HFFc6 (cell line): ENCODE data around the gene MKS1. TPM values are rescaled to one million over a fixed set of nuclear protein-coding genes. Genes with fewer than 3 reads are reported as not detected.

Experiments
- DNase-seq: peaks from one replicate; pipeline ENCODE4 v3.0.0-alpha.2; 2018
- H3K27ac Mint-ChIP-seq: 2 replicates; pipeline ENCODE4 v1.8.0; 2020; ENCODE audit warnings: mild to moderate bottlenecking, mixed read lengths
- H3K27me3 Mint-ChIP-seq: 2 replicates; pipeline ENCODE4 v1.8.0; 2021; ENCODE audit warnings: mild to moderate bottlenecking, moderate library complexity, mixed read lengths; ENCODE audit not compliant: insufficient read depth
- H3K36me3 Mint-ChIP-seq: 2 replicates; pipeline ENCODE4 v1.8.0; 2021; ENCODE audit warnings: low read depth, mixed read lengths
- H3K4me1 Mint-ChIP-seq: 2 replicates; pipeline ENCODE4 v1.8.0; 2020; ENCODE audit warnings: low read depth, mixed read lengths
- H3K4me3 Mint-ChIP-seq: 2 replicates; pipeline ENCODE4 v1.8.0; 2020; ENCODE audit warnings: mild to moderate bottlenecking, moderate library complexity, mixed read lengths
- H3K9me3 Mint-ChIP-seq: 2 replicates; pipeline ENCODE4 v1.8.0; 2020; ENCODE audit warnings: mild to moderate bottlenecking, mixed read lengths
- total RNA-seq, 6 experiments: library from RNA; stranded (reverse); fragmentation: NEBNext Ultra II Directional; extraction: Animal tissue kit (Norgen Biotek cat#: 25700); gene quantifications; 2 replicates in 1 of 6; 3 replicates in 5 of 6; pipeline ENCODE4 v1.2.3, GENCODE V29; 2021
- TF ChIP-seq, protein P1 (sequence below): fragments of 200-600 bp; sonication (generic); IDR thresholded peaks from 2 replicates; pipeline ENCODE4 v1.5.0; 2021; ENCODE audit warnings: antibody characterized with exemption, mild to moderate bottlenecking

Gene MKS1
- total RNA-seq, 6 experiments from 2014 or later: 8.3 to 10.4 (median 8.9) TPM

DNA sequence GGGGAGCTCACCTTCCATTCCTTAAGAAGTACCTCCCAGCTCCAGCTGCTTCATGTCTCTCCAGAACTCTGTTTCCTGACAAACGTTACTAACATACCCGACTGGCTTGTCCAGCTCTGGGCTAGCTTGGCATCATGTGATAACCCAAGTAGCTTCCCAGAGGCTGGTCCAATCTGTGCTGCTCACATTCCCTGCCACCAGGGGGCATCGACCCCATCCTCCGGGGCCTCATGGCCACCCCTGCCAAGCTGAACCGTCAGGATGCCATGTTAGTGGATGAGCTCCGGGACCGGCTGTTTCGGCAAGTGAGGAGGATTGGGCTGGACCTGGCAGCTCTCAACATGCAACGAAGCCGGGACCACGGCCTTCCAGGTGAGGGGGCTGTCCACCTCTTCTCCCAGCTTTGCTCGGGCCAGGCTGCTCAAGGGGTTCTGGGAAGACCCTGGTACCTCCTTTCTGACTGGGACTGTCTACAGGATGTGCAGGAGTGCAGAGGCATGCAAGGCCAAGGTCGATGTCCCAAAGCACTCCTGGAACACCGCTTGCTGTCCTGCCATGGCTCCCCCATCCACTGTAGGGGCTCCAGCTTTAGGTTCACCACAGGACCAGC, 18.9 kb downstream of the MKS1 start:
- Mint-ChIP-seq H3K27ac (no peak overlapping the region), H3K36me3 (no peaks in the 10 kb centered on the region), H3K4me1 (no peaks in the 10 kb centered on the region), H3K27me3 (peaks cover 37% of the 10 kb centered on the region), H3K4me3 (no peak overlapping the region), H3K9me3 (no peaks in the 10 kb centered on the region)
- peak; percentile 48 for DNase-seq
- TF ChIP-seq, protein P1, sequence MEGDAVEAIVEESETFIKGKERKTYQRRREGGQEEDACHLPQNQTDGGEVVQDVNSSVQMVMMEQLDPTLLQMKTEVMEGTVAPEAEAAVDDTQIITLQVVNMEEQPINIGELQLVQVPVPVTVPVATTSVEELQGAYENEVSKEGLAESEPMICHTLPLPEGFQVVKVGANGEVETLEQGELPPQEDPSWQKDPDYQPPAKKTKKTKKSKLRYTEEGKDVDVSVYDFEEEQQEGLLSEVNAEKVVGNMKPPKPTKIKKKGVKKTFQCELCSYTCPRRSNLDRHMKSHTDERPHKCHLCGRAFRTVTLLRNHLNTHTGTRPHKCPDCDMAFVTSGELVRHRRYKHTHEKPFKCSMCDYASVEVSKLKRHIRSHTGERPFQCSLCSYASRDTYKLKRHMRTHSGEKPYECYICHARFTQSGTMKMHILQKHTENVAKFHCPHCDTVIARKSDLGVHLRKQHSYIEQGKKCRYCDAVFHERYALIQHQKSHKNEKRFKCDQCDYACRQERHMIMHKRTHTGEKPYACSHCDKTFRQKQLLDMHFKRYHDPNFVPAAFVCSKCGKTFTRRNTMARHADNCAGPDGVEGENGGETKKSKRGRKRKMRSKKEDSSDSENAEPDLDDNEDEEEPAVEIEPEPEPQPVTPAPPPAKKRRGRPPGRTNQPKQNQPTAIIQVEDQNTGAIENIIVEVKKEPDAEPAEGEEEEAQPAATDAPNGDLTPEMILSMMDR: peak; percentile 84

GRCh38 chr17:58196610-58197009, 22.4 kb downstream of the MKS1 start:
- TF ChIP-seq, protein P1: no peak
- DNase-seq: no peak
- H3K4me3 Mint-ChIP-seq: no peak overlapping the region
- no peaks in the 10 kb centered on the region for H3K4me1 Mint-ChIP-seq
- no peak overlapping the region for H3K27ac Mint-ChIP-seq
- peaks cover 38% of the 10 kb centered on the region for H3K27me3 Mint-ChIP-seq
- H3K9me3 Mint-ChIP-seq: no peaks in the 10 kb centered on the region
- H3K36me3 Mint-ChIP-seq: no peaks in the 10 kb centered on the region

GRCh38 chr17:58195518-58196123, 23.4 kb downstream of the MKS1 start:
- no peak for DNase-seq
- Mint-ChIP-seq H3K36me3 (no peaks in the 10 kb centered on the region), H3K4me1 (no peaks in the 10 kb centered on the region), H3K27ac (no peak overlapping the region), H3K9me3 (no peaks in the 10 kb centered on the region), H3K4me3 (no peak overlapping the region), H3K27me3 (peaks cover 39% of the 10 kb centered on the region)
- TF ChIP-seq, protein P1: no peak

GRCh38 chr17:58193641-58194255, 25.3 kb downstream of the MKS1 start:
- no peak for DNase-seq
- no peaks in the 10 kb centered on the region for H3K9me3 Mint-ChIP-seq
- peaks cover 31% of the 10 kb centered on the region for H3K27me3 Mint-ChIP-seq
- peaks cover 10% of the 10 kb centered on the region for H3K4me1 Mint-ChIP-seq
- TF ChIP-seq, protein P1: peak; percentile 36; the same call in 1 of the 2 replicates
- no peaks in the 10 kb centered on the region for H3K36me3 Mint-ChIP-seq
- H3K27ac Mint-ChIP-seq: no peak overlapping the region
- H3K4me3 Mint-ChIP-seq: no peak overlapping the region

DNA sequence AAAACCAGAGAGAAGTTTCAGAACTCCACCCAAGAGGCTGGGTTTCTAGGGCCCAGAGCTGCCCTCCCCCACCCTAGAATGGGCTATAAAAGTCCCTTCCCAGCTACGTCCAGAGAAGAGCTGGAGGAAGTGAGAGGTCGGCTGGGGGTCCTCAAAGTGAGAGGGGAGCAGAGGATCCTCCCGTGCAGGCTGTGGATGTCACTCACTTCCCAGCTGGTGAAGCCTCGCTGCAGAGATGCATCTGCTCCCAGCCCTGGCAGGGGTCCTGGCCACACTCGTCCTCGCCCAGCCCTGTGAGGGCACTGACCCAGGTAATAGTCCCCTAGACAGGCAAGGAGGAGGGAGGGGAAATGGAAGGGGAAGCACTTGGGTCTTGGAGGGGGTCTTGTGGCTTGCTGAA, 26.4 kb downstream of the MKS1 start, which contains the start of gene EPX:
Gene EPX (plus strand): TSS at position 115 of the 400 bp plus-strand sequence. CDS start 121 bp downstream, at position 236.
- Mint-ChIP-seq H3K9me3 (no peaks in the 10 kb centered on the region), H3K4me3 (no peak within 1 kb of the TSS), H3K36me3 (no peaks in the 10 kb centered on the region), H3K27me3 (peaks cover 30% of the 10 kb centered on the region), H3K4me1 (peaks cover 10% of the 10 kb centered on the region), H3K27ac (no peak within 1 kb of the TSS)
- DNase-seq: no peak
- TF ChIP-seq, protein P1: no peak
